ENCODE data around the gene OR1D2. TPM values are rescaled to one million over a fixed set of nuclear protein-coding genes. Genes with fewer than 3 reads are reported as not detected.
"Not testable (repeated sequence)": the region's sequence is repeated elsewhere in the genome, so short reads cannot be mapped to it uniquely, and the experiment has no call there.

Gene OR1D2
- total RNA-seq, 1 experiment from 2014 or later, result not detected

GRCh38 chr17:3063507-3063906 is 40.7 kb downstream of the OR1D2 start, which contains the start of gene OR1D5:
TSS of gene OR1D5 (minus strand) at chr17:3063607. CDS start at chr17:3063607, 0 bp downstream.
- CTCF ChIA-PET; H3K4me3 ChIP-seq (ENCODE audit: low read depth, low read length); H3K36me3 ChIP-seq (ENCODE audit: control insufficient read depth, insufficient read depth, low read length); DNase-seq; H3K27me3 Mint-ChIP-seq (ENCODE audit: insufficient read depth, unreplicated experiment); H3K9me3 Mint-ChIP-seq (ENCODE audit: unreplicated experiment); POLR2A ChIA-PET; H3K4me1 Mint-ChIP-seq (ENCODE audit: low read depth, unreplicated experiment); H3K9me3 ChIP-seq; H3K4me1 ChIP-seq; H3K4me3 Mint-ChIP-seq (ENCODE audit: unreplicated experiment); BruUV-seq (replicated peaks); H3K36me3 Mint-ChIP-seq (ENCODE audit: insufficient read depth, unreplicated experiment); intact Hi-C loops (cut with micrococcal nuclease; ENCODE audit: unreplicated experiment); H3K27me3 ChIP-seq (replicated peaks; ENCODE audit: control insufficient read depth, insufficient read depth, low read length); H3K27ac Mint-ChIP-seq (ENCODE audit: unreplicated experiment): not testable (repeated sequence)

GRCh38 chr17:3062824-3063377 is 41.3 kb downstream of the OR1D2 start:
- H3K4me1 Mint-ChIP-seq (ENCODE audit: low read depth, unreplicated experiment); H3K27ac Mint-ChIP-seq (ENCODE audit: unreplicated experiment); H3K36me3 ChIP-seq (ENCODE audit: control insufficient read depth, insufficient read depth, low read length); H3K36me3 Mint-ChIP-seq (ENCODE audit: insufficient read depth, unreplicated experiment); POLR2A ChIA-PET; H3K9me3 Mint-ChIP-seq (ENCODE audit: unreplicated experiment); H3K4me3 Mint-ChIP-seq (ENCODE audit: unreplicated experiment); intact Hi-C loops (cut with micrococcal nuclease; ENCODE audit: unreplicated experiment); H3K27me3 Mint-ChIP-seq (ENCODE audit: insufficient read depth, unreplicated experiment); BruUV-seq (replicated peaks); H3K9me3 ChIP-seq; H3K4me1 ChIP-seq; H3K4me3 ChIP-seq (ENCODE audit: low read depth, low read length); CTCF ChIA-PET; DNase-seq; H3K27me3 ChIP-seq (replicated peaks; ENCODE audit: control insufficient read depth, insufficient read depth, low read length): not testable (repeated sequence)

GRCh38 chr17:3054868-3055267 is 49.4 kb downstream of the OR1D2 start:
- POLR2A ChIA-PET; H3K9me3 Mint-ChIP-seq (ENCODE audit: unreplicated experiment); BruUV-seq (replicated peaks): not testable (repeated sequence)

GRCh38 chr17:3049705-3050295 is 54.4 kb downstream of the OR1D2 start:
- H3K36me3 ChIP-seq (ENCODE audit: control insufficient read depth, insufficient read depth, low read length), result no peaks in the 10 kb centered on the region
- no peaks in the 10 kb centered on the region for H3K27me3 ChIP-seq (replicated peaks; ENCODE audit: control insufficient read depth, insufficient read depth, low read length)
- no peak for DNase-seq
- ChIA-PET POLR2A (no interaction called here), CTCF (interaction anchor here (1.9 kb wide), 1 partner anchor 598 kb away, joined by 7 read pairs; no protein-coding TSS in a partner anchor)
- no peaks in the 10 kb centered on the region for H3K9me3 ChIP-seq
- Mint-ChIP-seq H3K9me3 (ENCODE audit: unreplicated experiment) (no peaks in the 10 kb centered on the region), H3K36me3 (ENCODE audit: insufficient read depth, unreplicated experiment) (peaks cover 6% of the 10 kb centered on the region), H3K4me1 (ENCODE audit: low read depth, unreplicated experiment) (no peaks in the 10 kb centered on the region), H3K27ac (ENCODE audit: unreplicated experiment) (peak overlapping the region; percentile 95), H3K4me3 (ENCODE audit: unreplicated experiment) (peak overlapping the region; percentile 95), H3K27me3 (ENCODE audit: insufficient read depth, unreplicated experiment) (peaks cover 5% of the 10 kb centered on the region)
- BruUV-seq (replicated peaks), result no TSS peak
- H3K4me1 ChIP-seq, result no peaks in the 10 kb centered on the region
- TF ChIP-seq CTCF (IDR thresholded peaks at IDR 0.05; ENCODE audit: insufficient read depth in 1 of 2, low read depth in 1 of 2, low read length in 1 of 2, severe bottlenecking in 1 of 2, unreplicated experiment in 1 of 2), result no peak
- no peak overlapping the region for H3K4me3 ChIP-seq (ENCODE audit: low read depth, low read length)
- intact Hi-C loops (cut with micrococcal nuclease; ENCODE audit: unreplicated experiment), result loop anchor here (5.0 to 10.0 kb wide), 3 partner anchors 285 to 598 kb away; no protein-coding TSS in a partner anchor

More at GRCh38 chr17:3054868-3055267, 49.4 kb downstream of the OR1D2 start:
- H3K36me3 Mint-ChIP-seq (ENCODE audit: insufficient read depth, unreplicated experiment); H3K27me3 ChIP-seq (replicated peaks; ENCODE audit: control insufficient read depth, insufficient read depth, low read length); CTCF ChIA-PET; H3K4me3 ChIP-seq (ENCODE audit: low read depth, low read length); H3K4me1 ChIP-seq; H3K4me3 Mint-ChIP-seq (ENCODE audit: unreplicated experiment); H3K9me3 ChIP-seq; intact Hi-C loops (cut with micrococcal nuclease; ENCODE audit: unreplicated experiment); H3K4me1 Mint-ChIP-seq (ENCODE audit: low read depth, unreplicated experiment); H3K27ac Mint-ChIP-seq (ENCODE audit: unreplicated experiment); DNase-seq; H3K36me3 ChIP-seq (ENCODE audit: control insufficient read depth, insufficient read depth, low read length); H3K27me3 Mint-ChIP-seq (ENCODE audit: insufficient read depth, unreplicated experiment): not testable (repeated sequence)
